NCI-H1417 (cell line): Measurements from ENCODE around the gene FOXJ1.

Experiments
- DNase-seq, 3 experiments: peaks; one replicate each; lab custom pipeline; 2025; lab: John Stamatoyannopoulos, UW

The FOXJ1 gene

DNA sequence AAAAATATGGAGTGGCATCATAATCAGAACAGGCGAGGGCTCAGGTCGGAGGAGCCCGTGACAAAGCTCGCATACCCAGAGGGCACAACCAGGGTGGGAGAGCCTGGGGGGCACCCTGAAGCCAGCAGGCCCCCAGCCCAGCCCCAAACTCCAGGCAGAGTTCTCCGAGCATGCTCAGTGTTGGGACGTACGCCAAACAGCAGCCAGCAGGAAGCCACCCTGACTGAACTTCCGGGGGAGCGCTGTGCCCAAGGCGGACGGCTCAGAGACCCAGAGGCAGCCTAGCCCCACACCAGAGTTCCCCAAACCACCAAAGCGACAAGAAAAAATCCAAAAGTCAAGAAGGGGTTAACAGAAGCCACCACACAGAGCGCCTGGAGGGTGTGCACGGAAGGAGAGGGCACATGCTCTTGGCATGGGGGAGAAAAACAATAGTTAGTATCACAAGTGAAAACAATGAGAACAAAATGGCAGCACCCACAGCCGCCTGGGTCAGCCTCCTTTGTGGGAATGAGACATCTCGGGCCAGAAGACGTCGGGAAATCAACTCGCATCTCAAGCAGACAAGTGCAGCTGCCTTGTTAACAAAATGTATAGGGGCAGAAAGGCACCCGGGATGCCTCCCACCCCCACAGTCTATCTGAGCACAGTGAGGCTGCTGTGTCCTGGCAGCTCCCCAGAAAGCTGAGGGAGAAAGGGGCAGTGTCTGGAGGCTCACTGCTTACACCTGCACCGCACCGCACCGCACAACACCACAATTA lies 49.3 kb downstream of the FOXJ1 start:
- no peak for DNase-seq

DNA sequence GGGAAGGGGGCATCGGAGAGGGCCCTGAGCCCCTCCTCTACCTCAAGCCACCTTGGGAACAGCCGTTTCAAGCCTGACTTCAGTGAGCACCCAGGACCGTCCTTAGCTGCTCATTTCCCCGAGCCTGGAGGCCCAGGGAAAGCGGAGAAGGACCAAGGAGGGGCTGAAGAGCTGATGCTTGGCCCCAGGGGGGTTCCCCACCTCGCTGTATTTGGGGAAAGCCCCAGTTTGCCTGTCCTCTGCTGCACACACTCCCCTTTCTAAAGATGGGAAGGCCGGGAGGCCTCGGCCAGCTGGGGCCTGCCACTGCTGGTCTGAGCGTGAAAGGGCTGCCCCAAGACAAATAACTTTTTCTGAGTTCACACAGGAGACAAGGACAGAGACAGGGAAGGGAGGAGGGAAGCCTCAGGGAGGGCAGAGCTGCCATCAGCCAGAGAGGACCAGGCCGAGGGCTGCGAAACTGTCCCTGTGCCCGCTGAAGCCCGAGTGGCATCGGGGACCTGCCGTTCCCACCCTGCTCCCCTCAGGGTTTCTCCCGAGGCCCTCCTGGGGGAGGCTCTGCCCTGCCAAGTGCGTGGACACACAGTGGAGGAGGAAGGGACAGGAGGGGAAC lies 50.4 kb downstream of the FOXJ1 start:
- DNase-seq = no peak

DNA sequence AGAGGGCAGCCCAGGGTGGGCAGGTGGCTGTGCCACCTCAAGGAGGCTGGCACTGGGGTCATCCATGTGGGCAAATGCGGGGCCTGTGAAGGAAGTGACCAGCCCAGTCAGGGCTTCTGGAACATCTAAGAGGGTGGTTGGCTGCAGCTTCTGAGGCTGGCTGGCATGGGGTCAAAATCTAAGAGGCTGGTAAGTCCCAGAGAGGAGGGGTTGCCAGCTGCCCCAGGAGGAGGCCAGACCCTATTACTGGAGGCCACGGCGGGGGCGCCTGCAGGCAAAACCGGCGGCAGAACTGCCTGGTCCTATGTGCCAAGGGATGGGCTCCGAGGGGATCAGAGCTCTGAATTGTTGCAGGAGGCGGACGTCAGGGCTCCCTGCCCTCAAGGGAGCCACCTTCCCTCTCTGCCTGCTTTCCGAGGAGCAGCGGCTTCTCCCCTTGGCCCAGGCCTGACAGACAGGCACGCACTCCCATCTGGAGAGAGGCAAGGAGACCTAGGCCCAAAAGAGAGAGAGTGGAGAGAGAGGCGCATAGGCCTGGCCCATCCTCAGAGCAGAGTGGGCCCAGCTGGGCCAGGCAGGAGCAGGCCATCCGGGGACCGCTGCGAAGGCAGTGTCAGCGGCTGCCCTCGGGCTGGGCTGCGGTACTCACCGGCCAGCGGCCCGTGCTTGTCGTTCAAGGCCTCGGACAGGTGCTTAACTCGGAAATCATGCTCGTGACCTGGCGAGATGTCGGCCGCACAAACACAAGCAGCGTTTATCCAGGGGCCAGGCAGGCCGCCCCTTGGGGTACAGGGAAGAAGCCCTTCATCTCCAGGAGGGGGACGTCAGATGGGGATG lies 51.1 kb downstream of the FOXJ1 start:
- DNase-seq = no peak

DNA sequence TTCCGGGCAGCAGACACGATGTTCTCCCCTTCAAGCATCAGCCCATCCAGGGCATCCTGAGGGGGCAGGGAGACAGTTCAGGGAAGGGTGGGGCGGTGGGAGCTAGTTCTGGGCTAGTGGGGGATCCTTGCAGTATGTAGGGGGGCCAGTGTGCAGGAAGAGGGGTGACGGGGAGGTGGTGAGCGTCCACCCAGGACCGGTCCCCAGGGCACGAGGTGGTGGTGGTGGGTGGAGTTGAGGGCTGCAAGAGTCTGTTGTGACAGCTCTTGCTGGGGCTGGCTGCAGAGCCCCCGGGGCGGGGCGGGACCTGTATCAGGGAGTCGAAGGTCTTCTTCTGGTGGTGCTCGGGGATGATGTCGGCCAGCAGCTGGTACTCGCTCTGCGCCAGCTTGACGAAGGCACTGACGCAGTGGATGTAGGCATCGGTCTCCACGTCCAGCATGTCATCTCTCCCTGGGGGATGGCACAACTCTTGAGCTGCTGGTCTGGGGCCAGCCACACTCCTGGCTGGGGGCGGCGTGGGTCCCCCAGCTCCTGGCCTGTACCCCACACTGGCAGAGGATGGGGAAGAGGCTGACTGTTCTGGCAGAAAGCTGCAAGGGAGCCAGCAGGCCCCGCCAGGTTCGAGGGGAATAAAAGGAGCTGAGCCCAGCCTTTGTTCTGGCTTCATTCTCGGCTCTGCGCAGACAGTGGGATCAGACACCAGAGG lies 52.0 kb downstream of the FOXJ1 start:
- DNase-seq = no peak

DNA sequence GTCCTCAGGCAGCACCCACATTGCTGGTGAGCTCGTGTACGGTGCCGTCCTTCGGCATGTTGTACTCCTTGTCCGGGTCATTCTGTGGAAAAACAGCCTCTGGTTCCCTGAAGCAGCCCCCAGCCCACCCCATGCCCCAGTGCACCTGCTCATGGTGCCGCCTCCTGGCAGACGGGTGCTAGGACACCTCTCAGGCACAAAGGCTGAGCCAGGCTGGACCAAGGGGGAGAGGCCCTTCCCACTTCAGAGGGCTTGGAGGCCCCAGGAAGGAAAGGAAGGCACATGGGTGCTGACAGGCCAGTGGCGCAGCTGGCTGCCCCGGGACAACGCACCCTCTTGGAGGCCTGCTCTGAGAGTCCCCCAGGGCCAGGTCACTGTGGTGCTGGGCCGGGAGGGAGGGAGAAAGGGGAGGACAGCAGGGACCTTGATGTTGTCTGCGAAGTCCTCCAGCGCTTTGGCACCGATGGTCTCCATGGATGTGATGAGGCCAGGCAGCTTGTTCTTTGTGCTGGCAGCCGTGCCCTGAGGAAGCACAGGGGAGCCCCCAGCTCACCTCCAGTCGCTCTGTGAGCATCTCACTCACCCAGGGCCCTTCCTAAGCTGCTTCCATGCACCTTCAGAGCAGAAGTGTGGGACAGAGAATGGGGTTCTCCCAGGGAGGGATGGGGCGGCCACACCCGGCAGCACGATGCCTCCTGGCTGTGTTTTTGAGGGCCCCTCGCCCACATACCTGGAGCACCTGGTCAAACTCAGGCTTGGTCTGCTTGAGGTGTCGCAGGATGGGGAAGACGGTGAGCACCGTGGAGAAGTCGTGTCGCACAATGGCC lies 52.8 kb downstream of the FOXJ1 start:
- no peak for DNase-seq

DNA sequence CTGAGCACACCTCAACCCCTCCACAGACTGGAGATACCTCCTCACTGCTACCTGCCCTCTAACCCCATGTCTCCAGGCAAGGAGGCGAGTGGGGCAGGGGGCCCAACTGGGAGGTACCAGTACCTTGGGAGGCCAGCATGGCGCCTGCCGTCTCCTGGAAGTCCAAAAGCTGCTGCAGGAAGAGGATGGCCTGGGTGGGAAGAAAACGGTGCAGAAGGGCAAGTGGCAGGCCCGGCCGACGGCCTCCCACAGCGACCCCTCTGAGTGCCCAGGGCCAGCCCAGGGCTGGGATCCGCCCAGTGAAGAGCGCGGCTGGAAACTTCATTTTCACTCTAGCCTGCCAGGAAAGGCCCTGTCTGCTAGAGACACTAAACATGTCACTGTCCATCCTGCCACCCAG lies 53.5 kb downstream of the FOXJ1 start:
- DNase-seq = no peak

DNA sequence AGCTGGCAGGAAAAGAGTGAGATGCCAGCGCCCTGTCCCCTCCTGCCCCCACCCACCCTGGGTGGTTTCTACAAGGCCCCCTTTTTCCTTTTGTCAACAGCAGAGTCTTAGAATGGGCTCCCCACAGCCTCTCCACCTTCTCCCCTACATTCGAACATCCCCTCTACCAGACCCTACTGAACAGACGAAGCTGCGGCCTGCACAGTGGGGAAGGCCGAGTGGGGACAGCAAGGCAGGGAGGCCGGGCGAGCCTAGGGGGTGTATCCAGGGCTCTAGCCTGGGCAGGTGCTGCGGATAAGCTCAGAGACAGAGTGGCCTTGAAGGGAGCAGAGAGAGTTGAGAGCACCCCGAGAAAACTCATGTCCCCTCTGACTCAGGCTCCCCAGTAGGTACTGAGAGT lies 54.7 kb downstream of the FOXJ1 start:
- no peak for DNase-seq
